GDM1 (cell line): Measurements from ENCODE around the gene TCF4.

ENCODE experiments used
- DNase-seq: peaks from one replicate; lab custom pipeline; 2025; lab: John Stamatoyannopoulos, UW

Gene TCF4

DNA sequence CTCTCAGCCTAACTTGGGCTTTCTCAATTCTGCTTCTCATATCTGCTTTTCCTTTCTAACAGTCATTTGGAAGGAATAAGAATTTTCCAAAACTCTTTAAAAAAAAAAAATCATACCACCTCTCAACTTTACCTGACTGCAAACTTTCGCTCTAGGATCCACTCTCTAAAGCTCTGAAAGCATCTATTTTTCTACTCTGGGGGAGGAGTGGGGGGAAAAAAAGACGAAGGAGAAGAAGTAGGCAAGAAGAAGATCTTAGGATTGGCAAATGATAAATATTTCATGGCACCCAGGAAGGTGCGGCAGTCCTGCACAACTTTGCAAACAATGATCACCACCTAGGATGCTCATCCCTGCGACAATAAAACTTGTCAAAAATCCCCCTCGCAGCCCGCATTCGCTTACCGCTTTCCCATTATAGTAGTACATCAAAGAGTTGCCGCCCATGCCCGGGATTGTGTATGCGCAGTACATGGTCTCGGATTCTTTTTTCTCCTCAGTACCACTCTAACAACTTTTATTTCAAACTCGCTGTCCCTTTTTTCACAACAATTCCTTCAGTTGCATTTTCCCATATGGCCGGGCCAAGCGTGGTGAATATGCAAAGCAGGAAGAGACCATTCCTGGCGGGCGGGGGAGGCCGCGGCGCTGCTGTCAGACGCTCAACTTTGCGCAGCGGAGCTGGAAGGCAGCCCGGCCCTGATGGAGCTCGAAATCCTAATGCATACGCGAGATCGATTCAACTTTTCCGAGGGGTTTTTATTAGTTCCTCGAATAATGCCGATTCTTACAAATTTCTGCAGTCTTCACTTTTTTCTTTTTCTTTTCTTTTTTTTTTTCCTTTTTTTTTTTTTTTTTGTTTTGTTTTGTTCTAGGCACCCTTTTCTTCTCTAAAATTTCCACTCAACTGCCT, 266.5 kb downstream of the TCF4 start:
- no peak for DNase-seq

DNA sequence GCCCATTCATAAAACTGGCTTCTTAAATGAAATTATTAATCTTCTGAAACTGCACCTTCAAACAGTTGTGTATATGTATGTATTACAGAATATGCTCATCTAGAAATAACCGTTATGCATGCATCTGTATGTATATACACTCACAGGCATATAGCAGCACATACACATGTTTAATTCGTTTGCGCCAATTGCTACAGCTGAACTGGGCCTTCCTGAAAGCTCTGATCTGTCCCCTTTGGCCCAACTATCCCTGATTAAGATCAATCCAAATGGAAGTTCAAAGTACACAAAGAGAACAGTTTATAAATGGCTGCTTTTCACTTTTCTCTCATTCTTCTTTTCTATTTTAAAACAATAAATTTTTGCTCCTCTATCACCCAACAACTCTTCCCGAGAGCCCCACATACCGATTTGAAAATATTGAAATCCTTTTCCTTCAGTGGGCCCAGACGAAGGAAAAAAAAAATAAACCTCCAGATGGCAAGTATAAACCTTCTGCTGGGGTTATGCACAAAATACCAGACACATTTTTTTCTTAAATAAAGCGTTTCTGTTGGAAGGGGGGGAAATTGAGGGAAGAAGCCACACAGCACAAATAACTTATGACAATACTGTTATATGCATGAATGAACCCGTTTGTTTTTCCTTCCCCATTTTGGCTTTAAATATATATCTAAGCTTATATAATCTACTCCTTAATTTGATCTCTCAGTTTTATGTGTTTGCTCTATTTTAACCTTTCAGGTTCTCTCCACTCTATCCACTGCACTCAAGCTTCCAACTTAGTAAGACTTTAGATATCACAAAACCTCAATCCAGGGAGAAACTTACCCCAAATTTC, 267.3 kb downstream of the TCF4 start:
- DNase-seq: no peak

DNA sequence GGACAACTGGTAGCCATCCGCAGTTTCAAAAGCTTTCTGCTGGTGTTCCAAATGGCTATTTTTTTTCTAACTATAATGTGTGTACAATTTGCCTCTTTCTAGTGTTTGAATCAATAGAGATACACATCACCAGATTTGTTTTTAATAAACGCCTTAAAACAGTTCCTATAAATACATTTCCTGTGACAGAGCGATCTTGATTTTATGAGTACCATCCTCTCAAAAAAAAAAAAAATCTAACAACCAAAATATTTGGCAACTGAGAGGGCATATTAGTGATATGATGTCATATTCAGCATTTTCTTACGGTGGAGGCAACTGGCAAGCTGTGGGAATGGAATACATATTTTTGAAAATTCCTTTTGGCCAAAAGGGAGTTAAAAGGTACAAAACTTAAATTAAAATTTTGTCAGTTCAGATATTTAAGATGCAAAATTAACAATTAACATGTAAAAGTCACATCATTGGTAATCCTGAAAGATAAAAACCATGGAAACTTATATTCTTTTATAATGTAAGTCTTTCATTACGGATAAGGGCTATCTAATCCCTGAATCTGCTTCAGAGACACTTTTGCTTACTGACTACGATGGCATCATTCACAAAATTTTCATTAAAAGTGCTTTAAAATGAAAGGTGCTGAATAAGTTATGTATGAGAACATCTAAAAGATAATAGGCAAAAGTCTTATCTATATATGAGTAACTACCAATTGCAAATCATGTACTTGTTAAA, 268.4 kb downstream of the TCF4 start:
- no peak for DNase-seq

DNA sequence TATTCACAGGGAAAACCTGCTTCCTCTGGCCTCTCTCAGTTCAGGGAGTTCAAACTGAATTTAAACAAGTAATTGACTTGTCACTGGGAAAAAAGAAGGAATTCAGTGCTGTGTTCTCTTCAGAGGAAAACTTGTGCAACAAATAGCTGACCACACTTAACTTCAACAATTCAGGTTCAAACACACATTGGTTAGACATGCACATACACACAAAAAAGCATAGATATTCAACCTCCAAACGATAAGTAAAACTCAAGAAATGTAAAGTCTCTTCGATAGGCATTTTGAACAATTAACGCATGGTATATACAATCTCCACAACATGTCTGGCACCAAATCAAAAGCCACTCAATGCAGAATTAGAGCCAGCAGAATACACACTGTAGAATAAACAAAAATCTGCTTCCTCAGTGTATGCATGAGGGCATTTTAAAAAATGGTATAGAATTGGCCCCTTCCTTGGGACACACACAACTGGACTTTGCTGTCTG, 269.0 kb downstream of the TCF4 start:
- DNase-seq: no peak

DNA sequence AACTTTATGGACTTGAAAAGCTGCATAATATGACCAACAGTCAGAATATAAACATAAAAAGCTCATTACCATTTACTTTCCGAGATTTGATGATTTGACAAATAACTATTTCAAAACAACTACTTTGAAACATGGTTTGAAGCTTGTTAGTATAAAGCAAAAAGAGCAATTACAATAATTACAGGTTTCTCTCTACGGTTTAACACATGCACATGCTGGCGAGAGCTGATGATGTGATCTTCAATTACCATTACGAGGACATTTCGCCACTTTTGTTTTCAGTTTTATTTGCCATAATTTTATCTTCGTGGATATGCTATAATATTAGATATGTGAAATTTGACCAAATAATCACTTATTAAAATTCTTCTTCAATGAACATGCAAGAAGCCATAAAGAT, 270.1 kb downstream of the TCF4 start:
- no peak for DNase-seq

DNA sequence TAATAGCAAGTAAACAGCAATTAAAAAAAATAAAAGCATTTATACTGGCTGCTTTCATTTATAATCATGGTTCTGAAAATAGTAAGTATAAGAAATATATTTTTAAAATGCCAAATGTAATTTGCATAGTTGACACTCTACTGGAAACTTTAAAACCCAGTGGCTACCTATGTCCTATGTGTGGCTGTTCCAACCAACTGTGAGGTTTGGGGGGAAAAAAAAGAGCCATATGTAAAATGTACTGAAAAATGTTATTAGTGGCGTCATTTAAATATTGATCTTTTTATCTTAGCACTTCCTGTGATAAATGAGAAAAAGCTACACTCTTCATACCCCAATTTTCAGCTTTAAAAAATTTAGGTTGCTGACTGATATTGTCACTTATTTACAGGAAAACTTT, 270.7 kb downstream of the TCF4 start:
- no peak for DNase-seq

DNA sequence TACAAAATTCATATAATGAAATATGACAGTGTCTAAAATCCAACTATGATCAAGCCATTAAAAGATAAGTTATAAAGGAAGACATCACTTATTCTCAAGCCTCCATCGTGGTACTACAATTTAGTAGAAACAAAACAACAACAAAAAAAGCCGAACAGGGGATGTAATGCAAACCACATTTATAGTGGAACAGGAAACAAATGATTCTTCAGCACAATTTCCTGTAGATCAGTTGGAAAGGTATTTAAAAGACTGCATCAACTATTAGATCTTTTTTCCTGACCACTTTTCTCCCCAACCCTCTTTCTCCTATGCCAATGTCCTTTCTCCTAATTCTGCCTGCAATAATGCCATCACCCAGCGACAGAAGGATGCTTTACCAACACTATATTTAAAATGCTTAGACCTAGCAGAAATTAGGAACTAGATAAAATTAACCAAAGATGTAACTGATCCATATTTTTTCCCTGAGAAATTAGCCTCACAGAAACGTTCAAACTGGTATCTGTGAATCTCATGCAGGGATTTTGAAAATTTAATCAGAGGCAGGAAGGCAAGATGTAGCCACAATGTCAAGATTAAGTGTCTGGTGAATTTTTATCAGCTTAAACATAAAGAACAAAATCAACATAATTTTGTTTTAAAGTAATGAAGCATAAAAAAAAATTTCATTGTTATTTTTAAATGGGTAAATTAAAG, 271.4 kb downstream of the TCF4 start:
- DNase-seq: no peak

DNA sequence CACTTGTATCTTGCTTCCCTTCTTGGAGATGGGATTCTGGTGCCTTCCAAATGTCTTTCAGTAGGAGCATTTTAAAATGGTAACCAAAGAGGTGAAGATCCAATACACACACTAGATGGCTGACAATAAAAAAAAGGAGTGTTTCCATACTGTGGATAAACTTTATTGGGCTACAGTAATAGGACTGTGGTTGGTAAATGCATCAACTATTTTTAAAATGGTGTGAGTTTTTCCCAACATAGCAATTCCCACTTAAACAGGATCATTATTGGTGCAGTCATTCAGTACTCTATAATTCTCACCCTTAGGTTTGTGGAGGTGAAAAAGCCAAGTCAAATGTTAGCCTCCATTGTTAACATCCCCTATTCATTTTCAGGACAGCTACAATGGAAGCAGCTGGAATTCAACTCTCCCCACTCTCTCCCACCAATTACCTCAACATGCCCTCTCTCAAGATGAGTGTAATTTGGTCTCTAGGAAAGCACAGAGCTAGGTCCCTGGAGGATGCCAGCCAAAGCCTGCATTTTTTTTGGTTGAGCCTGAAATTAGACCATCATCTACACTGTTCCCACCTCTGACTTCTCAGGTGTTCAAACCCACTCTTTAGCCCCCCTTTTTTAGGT, 273.3 kb downstream of the TCF4 start:
- no peak for DNase-seq

DNA sequence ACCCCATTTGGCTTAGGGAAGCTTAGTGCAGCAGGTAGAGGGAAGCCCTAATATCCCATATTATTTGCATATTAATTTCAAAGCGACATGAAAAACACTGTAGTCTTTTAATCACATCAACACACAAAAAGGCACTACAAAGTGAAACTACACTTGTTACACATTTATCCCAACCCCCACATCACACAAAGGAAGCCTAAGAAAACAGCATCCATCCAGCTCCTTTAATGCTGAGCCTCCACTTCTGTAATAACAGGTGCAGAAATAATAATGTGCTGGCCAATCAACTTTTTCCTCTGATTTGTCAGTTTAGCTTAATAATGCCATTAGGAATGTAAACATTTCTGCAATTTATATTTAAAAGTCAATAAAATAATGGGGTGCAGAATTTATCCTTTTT, 274.0 kb downstream of the TCF4 start:
- no peak for DNase-seq

DNA sequence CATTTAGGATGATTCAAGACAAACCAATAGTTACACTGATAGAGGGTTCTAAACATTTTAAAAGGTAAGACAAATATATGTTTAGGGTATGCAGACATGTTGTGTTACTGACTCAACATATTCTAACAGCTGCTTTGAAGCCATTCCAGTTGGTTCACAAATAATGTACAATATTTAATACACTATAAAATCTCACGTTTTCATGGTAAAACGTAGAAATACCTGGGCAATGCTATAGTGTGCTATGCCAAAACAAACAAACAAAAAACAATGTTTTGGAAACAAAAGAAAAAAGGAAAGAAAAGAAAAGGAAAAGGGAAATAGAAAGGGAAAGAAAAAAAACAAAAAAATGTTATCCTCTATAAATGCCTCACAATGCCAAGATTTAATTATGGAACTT, 277.1 kb downstream of the TCF4 start:
- DNase-seq: no peak

DNA sequence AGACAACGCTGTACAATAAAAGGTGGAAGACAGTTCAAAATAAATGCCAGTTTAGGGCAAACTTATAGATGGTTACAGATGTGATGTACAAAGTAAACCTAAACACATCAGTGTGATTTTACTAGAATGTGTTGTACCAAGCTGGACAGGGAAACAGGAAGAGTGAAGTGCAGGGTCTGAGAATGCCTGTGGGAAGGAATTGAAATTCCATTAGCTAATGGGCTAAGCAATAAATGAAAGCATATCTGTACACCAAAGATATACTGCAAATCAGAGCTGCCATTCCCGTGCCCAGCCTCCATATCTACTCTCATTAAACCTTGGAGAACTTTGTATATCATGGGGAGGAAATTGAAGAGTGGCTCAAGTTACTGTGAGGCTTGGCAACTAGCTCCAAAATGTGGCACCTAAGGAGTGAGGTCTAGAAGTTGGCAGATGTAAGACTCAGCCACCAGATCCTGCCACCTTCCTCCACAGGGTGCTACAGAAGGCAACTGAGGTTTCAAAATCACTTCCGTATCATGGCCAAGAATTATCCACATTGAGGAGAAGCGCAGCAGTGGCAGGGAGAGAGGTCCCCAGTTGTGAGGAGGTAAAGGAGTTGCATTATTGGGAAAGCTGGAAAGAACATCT, 277.8 kb downstream of the TCF4 start:
- no peak for DNase-seq

DNA sequence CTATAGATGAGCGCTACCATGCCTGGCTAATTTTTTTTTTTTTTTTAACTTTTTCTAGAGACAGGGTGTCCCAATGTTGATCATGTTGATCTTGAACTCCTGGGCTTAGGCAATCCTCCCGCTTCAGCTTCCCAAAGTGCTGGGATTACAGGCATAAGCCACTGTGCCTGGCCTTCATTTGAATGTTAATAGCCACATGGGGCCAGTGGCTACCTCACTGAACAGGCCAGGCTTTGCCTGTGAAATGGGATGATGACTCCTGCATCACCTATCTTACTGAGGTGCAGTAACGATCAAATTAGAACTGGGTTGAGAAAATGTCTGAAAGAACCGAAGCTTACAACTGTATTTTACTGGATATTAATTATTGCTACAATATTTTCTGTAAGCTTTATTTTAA, 278.7 kb downstream of the TCF4 start:
- no peak for DNase-seq

DNA sequence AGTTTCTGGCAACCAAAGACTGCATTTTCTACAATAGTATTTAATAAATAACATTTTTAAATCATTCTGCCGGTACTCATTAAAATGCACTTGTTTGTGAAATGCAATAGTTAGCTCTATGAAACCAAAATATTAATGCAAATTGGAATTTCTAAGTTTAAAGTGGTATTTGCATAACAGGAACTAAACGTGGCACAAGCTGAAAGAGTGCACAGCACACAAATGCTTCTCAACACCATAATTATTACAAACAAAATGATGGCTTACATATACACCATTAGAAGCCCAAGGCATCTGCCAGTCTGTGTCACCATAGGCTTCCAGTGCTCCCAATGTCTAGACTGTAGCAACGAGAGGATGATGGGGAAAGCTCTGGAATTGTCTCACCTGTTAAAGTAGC, 280.5 kb downstream of the TCF4 start:
- DNase-seq: no peak

DNA sequence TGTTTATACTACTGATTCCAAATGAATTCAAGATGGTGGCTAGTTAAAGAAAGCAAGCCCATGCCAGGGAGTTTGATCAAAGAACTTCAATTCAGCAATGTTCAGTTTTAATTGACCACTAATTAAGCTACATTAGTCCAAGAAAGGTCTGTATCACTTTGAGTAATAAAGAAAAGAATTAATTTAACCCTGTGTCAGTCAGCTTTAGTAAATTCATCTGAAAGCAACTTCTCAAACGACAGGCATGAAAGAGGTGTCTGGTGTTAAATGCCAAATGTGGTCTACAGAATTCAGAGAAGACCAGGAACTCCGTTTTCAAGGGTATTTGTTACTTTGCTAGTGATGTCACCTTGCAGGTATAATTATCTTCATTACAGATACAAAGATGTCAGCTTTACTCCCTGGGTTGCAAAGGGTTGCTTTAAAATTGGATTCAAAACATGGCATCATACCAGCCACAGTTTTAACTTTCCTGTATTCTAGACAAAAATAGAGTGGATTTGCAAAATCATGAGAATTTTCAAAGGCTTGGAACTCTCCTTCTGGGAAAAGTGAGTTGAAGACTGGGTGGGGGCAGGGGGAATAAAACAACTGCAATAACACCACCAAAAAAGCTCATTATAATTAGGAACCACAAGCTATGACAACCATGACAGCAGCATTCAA, 281.5 kb downstream of the TCF4 start:
- DNase-seq: no peak

DNA sequence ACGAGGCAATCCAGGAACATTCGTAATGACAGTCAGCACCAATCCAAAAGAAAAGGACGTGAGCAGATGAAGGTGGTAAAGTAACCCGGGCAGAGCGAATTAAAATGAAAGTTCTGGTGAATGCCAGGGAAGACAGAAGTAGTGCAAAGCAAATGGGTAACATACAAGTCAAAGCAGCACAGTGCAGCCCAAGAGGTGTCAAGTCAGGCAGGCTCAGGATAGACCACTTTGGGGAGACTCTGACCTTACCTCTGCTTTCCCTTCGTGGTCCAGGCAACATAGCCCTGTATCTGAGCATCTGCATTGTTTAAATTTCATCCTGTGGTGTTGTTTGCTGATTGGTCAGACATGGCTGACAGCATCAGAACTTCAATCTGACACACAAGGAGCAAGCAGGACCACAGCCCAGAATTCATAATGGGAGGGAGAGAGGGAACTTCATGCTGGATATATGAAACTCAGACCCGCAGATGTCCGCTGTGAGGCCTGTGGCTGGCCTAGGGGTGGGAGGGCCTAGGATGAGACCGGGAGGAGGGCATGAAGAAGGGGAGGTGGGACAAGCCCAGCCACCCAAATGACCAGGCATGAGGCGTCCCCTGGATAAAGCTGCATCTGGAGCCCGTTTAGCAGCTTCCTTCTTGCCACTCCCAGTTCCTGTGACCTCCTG, 285.7 kb downstream of the TCF4 start:
- no peak for DNase-seq

DNA sequence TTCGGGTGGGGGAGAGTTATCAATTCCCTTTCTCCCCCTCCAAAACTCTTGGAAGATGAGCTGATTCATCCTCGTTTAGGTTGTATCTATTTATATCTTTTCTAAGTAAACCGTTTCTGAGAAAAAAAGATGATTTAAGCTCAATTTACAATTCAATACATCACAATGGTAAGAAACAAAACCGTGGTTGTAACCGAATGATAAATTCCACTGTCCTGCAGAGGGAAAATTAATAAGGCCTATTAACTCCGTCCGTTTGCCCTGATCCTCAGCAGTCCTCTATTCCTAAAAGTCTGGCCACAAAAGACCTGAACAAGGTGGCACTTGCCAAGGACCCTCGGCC, 286.2 kb downstream of the TCF4 start:
- no peak for DNase-seq

DNA sequence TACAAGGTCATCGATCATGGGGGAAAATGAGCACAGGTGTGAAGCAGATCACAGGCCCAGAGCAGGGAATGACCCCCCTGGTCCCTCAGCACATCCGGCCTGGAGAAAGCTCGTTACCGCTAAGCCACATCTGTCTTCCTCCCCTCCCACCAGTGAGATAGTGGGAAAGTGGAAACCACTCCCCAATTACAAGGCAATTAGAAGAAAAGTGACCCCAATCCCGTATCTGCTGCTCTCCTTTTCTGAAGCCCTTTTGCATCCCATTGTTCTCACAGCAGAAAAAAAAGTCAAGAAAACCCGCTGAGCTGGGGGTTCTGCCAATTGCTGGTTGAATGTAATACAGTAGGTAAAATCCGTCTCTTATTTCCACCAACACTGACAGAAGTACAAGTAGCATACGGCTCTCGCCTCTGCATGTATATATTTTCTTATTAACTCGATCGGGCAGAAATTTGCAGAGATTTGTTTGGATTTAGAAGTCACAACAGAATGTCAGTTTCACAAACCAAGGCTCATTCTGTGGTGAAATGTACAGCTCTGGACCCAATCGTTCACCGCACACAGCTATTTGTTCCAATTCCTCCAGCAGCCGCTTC, 287.0 kb downstream of the TCF4 start:
- no peak for DNase-seq

DNA sequence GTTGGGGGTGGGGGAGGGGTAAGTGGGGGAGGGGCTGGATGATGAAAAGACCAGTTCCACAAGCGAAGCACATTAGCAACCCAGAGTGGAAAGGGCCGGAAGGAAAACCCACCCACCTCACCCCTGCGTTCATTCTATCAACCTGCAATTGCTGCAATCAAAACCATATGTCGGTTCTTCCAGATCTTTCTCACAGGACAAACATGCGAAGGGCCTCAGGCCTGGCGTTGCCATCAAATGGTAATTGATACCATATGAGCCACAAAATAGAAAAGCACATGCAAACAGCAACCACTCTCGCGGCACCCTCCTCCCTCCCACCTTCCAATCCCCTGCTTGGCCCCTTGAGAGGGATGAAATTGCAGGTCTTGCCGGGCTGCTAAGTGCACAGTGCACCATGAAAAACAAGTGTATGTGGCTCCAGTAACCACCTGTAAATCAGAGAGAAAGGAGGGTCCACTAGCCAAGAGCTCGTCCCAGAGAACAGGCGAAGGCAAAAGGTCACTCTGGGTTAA, 287.5 kb downstream of the TCF4 start:
- no peak for DNase-seq

DNA sequence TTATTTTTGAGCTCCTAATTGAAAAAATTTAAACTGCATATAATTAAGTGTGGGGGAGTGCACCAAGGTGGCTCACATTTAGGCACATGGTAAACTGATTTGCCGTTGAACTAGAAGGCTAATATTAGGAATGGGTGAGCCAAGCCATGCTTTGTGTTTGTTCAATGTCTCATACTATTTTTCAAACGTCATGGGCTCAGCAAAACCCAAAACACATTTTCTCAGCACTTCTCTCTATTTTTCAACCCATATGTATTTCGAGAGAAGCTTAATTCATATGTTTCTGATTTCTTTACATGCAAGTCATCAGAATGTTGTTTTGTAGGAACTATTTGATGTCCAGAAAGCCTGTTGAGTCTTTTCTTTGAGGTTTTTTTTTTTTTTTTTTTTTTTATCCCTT, 291.2 kb downstream of the TCF4 start:
- DNase-seq: no peak
